PC-9 (cell line): ENCODE results near the gene NHLRC2. TPM values are rescaled to one million over a fixed set of nuclear protein-coding genes. Genes with fewer than 3 reads are reported as not detected.

Source experiments
- BruUV-seq: library from RNA; stranded (reverse); fragments of 400-500 nt; replicated peaks from 2 replicates; lab custom pipeline; 2021; lab: Mats Ljungman, UMichigan
- CTCF ChIA-PET: fragments of 300-600 bp; sonication (Branson Sonifier 250); formaldehyde crosslinking; loops from one replicate; lab custom pipeline; 2022; ENCODE audit warnings: antibody characterized with exemption; lab: Charles Lee
- POLR2A ChIA-PET: fragments of 300-600 bp; sonication (Branson Sonifier 250); formaldehyde crosslinking; loops from one replicate; lab custom pipeline; 2022; ENCODE audit warnings: antibody characterized with exemption; ENCODE audit not compliant: unreplicated experiment; lab: Charles Lee
- DNase-seq, 2 experiments: peaks; one replicate each; pipeline versions ENCODE4 v3.0.0 to v3.0.0-alpha.2; 2015 to 2022; ENCODE audit warnings: mixed read lengths in 1 of 2
- H2AFZ ChIP-seq: fragments of 200-600 bp; sonication (generic); 2 replicates; pipeline ENCODE4 v1.8.1; 2017; ENCODE audit warnings: antibody characterized with exemption
- H3F3A ChIP-seq: fragments of 200-600 bp; sonication (generic); 2 replicates; pipeline ENCODE4 v1.8.1; 2017; ENCODE audit warnings: antibody characterized with exemption, mild to moderate bottlenecking, low read depth; ENCODE audit not compliant: insufficient read depth
- H3K27ac ChIP-seq: fragments of 200-600 bp; sonication (generic); 2 replicates; pipeline ENCODE4 v1.6.1; 2016; ENCODE audit warnings: mixed run types
- H3K27me3 ChIP-seq: fragments of 200-600 bp; sonication (generic); 2 replicates; pipeline ENCODE4 v1.6.1; 2016; ENCODE audit warnings: low read depth, mixed run types; ENCODE audit not compliant: insufficient read depth
- H3K36me3 ChIP-seq: fragments of 200-600 bp; sonication (generic); 2 replicates; pipeline ENCODE4 v1.6.1; 2016; ENCODE audit warnings: low read depth, mixed run types
- H3K4me1 ChIP-seq: fragments of 200-600 bp; sonication (generic); replicated peaks from 2 replicates; pipeline ENCODE4 v1.6.1; 2016; ENCODE audit warnings: mixed run types; ENCODE audit not compliant: insufficient read depth
- H3K4me2 ChIP-seq: fragments of 200-600 bp; sonication (generic); 2 replicates; pipeline ENCODE4 v1.6.1; 2017; ENCODE audit warnings: mixed run types
- H3K4me3 ChIP-seq: fragments of 200-600 bp; sonication (generic); 2 replicates; pipeline ENCODE4 v1.6.1; 2016; ENCODE audit warnings: mixed run types
- H3K79me2 ChIP-seq: fragments of 200-600 bp; sonication (generic); 2 replicates; pipeline ENCODE4 v1.6.1; 2017; ENCODE audit warnings: low read depth, mixed run types
- H3K9me2 ChIP-seq: fragments of 200-600 bp; sonication (generic); 2 replicates; pipeline ENCODE4 v1.8.1; 2017; ENCODE audit warnings: mild to moderate bottlenecking; ENCODE audit not compliant: insufficient read depth
- H3K9me3 ChIP-seq: fragments of 200-600 bp; sonication (generic); 2 replicates; pipeline ENCODE4 v1.8.1; 2016; ENCODE audit warnings: low read depth; ENCODE audit not compliant: insufficient read depth
- H4K20me1 ChIP-seq: fragments of 200-600 bp; sonication (generic); 2 replicates; pipeline ENCODE4 v1.8.1; 2017; ENCODE audit not compliant: insufficient read depth
- EZH2 ChIP-seq: fragments of 200-600 bp; sonication (generic); IDR thresholded peaks from 2 replicates; pipeline ENCODE4 v1.8.0; 2017; ENCODE audit warnings: antibody characterized with exemption, low read depth
- intact Hi-C: fragments of 100-400 bp; cut with micrococcal nuclease; formaldehyde crosslinking; loops from one replicate; pipeline ENCODE4 v1.10.0; 2022; ENCODE audit not compliant: unreplicated experiment
- total RNA-seq: library from RNA; stranded (reverse); gene quantifications from 2 replicates; pipeline ENCODE4 v1.2.3, GENCODE V29; 2021
- TF ChIP-seq, protein P1 (sequence below): fragments of 200-600 bp; sonication (generic); conservative IDR thresholded peaks from 2 replicates; pipeline ENCODE4 v1.6.1; 2017; ENCODE audit warnings: mixed run types, antibody characterized with exemption, mild to moderate bottlenecking, moderate library complexity

The NHLRC2 gene
- total RNA-seq, 1 experiment from 2014 or later, result 22.8 TPM

GRCh38 chr10:113929522-113929921 is 75.1 kb downstream of the NHLRC2 start:
- Histone ChIP-seq H3K27ac (no peak overlapping the region), H3K9me3 (no peaks in the 10 kb centered on the region), H2AFZ (no peak overlapping the region), H3K79me2 (no peaks in the 10 kb centered on the region), H3K4me3 (no peak overlapping the region), H3K4me2 (no peak overlapping the region), H4K20me1 (no peaks in the 10 kb centered on the region), H3F3A (no peaks in the 10 kb centered on the region), H3K9me2 (no peaks in the 10 kb centered on the region), H3K4me1 (no peaks in the 10 kb centered on the region), H3K36me3 (no peaks in the 10 kb centered on the region), H3K27me3 (no peaks in the 10 kb centered on the region)
- ChIA-PET CTCF (no interaction called here), POLR2A (no interaction called here)
- BruUV-seq, result no TSS peak
- TF ChIP-seq EZH2, result no peak
- TF ChIP-seq, protein P1, sequence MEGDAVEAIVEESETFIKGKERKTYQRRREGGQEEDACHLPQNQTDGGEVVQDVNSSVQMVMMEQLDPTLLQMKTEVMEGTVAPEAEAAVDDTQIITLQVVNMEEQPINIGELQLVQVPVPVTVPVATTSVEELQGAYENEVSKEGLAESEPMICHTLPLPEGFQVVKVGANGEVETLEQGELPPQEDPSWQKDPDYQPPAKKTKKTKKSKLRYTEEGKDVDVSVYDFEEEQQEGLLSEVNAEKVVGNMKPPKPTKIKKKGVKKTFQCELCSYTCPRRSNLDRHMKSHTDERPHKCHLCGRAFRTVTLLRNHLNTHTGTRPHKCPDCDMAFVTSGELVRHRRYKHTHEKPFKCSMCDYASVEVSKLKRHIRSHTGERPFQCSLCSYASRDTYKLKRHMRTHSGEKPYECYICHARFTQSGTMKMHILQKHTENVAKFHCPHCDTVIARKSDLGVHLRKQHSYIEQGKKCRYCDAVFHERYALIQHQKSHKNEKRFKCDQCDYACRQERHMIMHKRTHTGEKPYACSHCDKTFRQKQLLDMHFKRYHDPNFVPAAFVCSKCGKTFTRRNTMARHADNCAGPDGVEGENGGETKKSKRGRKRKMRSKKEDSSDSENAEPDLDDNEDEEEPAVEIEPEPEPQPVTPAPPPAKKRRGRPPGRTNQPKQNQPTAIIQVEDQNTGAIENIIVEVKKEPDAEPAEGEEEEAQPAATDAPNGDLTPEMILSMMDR, result no peak
- intact Hi-C loops, result no loop called here
- no peak for DNase-seq

GRCh38 chr10:113930482-113931057 is 76.1 kb downstream of the NHLRC2 start:
- Histone ChIP-seq H4K20me1 (no peaks in the 10 kb centered on the region), H2AFZ (no peak overlapping the region), H3K79me2 (no peaks in the 10 kb centered on the region), H3K36me3 (no peaks in the 10 kb centered on the region), H3K4me2 (no peak overlapping the region), H3K9me3 (no peaks in the 10 kb centered on the region), H3F3A (no peaks in the 10 kb centered on the region), H3K27me3 (no peaks in the 10 kb centered on the region), H3K4me3 (no peak overlapping the region), H3K4me1 (no peaks in the 10 kb centered on the region), H3K9me2 (no peaks in the 10 kb centered on the region), H3K27ac (no peak overlapping the region)
- intact Hi-C loops, result no loop called here
- CTCF ChIA-PET, result interaction anchor here (0.6 kb wide), 1 partner anchor 9 kb away, joined by 12 read pairs; no protein-coding TSS in a partner anchor
- no TSS peak for BruUV-seq
- TF ChIP-seq, protein P1, result no peak
- no peak for TF ChIP-seq EZH2
- DNase-seq, result no peak
- POLR2A ChIA-PET, result no interaction called here

- Histone ChIP-seq H3K27ac (no peak overlapping the region), H2AFZ (no peak overlapping the region), H4K20me1 (no peaks in the 10 kb centered on the region), H3K9me2 (no peaks in the 10 kb centered on the region), H3K4me1 (no peaks in the 10 kb centered on the region), H3K36me3 (no peaks in the 10 kb centered on the region), H3K4me2 (no peak overlapping the region), H3F3A (no peaks in the 10 kb centered on the region), H3K79me2 (no peaks in the 10 kb centered on the region), H3K27me3 (no peaks in the 10 kb centered on the region), H3K9me3 (no peaks in the 10 kb centered on the region), H3K4me3 (no peak overlapping the region)
- no TSS peak for BruUV-seq
- ChIA-PET POLR2A (no interaction called here), CTCF (no interaction called here)
- DNase-seq, result no peak
- intact Hi-C loops, result no loop called here
- TF ChIP-seq, protein P1, result no peak
- no peak for TF ChIP-seq EZH2
These were observed 78.4 kb downstream of the NHLRC2 start for GRCh38 chr10:113932854-113933253.
